Frontal cortex (tissue), 4 donors: Measurements from ENCODE around the gene ELAPOR1. TPM values are rescaled to one million over a fixed set of nuclear protein-coding genes. Genes with fewer than 3 reads are reported as not detected.
"Not testable (repeated sequence)": the region's sequence is repeated elsewhere in the genome, so short reads cannot be mapped to it uniquely, and the experiment has no call there.

Source experiments
- DNase-seq, 2 donors: peaks; one replicate each; pipeline ENCODE4 v3.0.0; 2012; ENCODE audit warnings: low spot score in 2 of 2
- FAIRE-seq: peaks from 2 replicates; lab custom pipeline; 2012; peaks lifted over from hg19 to GRCh38; lab: Jason Lieb, UNC
- total RNA-seq: library from RNA; depleted of rRNA; stranded (reverse); fragments of >200 nt; gene quantifications from one replicate; pipeline ENCODE4 v1.2.3, GENCODE V29; 2014
- donor health status: control.
- donor health status: control.
- donor health status: control.

ELAPOR1 gene
- total RNA-seq, 1 donor from 2014 or later: 15.9 TPM

DNA sequence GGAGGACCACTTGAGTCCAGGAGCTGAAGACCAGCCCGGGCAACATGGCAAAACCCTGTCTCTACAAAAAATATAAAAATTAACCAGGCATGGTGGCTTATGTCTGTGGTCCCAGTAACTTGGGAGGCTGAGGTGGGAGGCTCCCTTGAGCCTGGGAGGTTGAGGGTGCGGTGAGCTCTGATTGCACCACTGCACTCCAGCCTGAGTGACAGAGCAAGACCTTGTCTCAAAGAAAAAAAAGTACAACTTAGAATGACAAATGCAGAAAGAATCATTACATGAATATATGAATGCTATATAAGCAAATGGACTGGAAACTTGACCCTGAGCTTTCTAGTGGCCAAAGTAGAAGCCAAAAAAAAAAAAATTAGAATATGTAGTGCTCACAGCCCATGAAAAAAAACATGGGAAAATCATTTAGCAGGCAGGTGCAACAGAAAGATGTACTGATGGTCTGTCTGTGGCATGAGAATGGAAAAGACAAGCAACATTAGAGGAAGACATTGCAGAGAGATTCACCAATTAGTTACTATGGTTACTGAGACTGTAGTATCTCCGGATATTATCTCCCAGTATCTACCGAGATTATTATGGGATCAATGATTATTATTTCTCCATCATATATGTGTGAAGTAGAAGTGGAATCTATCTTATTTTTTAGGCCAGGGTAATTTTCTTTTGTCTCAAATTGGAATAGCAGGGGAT lies 19.2 kb downstream of the ELAPOR1 start:
- FAIRE-seq: no peak
- no peak for DNase-seq

DNA sequence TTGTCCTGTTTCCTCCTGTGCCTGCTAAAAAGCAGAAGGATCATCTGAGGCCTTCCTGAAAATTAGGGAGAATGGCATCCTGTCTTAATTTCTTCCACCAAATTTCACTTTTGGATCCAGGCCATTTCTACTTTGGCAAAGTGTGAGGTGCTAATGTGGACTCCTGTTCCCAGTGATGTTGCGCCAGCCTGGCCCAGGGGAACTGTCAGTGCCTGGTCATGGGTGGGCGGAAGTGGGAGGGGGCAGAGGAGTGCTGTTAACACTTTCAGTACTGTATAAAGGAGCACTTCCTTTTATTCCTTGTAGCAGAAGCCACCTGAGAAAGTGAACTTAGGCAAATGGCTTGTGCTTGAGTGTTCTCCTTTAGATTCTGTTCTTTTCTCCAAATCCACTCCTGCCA lies 19.9 kb downstream of the ELAPOR1 start:
- DNase-seq (no peak), FAIRE-seq (no peak)

DNA sequence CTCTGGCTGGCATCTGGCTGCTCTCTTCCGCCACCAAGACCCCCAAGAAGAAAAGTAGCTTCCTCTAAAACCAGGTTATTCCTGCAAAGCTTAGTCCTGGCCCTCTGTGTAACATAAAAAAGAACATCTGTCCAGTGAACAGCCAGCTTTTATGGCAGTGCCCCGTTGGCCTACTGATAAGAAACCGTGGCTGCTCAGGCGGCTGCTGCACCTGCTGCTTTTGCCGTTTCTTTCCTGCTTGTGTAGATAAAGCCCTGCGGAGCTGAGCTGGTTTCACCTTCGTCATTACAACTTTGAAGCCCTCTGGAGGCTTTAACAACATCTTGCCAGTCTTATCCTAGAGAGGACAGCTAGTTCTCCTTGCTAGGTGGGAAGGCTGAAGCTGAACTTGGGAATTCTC lies 20.5 kb downstream of the ELAPOR1 start:
- FAIRE-seq (no peak), DNase-seq (no peak)

DNA sequence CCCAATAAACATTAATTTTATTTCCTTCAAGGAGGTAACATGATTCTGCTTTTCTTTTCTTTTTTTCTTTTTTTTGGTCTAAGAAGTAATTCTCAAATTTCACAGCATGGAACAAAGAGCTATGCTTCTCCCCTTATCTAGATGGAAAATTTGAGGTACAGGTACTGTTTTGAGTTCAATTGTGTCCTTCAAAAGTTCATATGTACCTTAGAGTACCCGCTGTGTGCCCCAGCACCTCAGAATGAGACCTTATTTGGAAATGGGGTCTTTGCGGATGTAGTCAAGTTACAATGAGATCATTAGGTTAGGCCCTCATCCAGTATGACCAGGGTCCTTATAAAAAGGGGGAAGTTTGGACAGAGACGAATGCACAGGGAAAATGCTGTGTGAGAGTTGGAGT lies 22.0 kb downstream of the ELAPOR1 start:
- no peak for DNase-seq
- FAIRE-seq: no peak

DNA sequence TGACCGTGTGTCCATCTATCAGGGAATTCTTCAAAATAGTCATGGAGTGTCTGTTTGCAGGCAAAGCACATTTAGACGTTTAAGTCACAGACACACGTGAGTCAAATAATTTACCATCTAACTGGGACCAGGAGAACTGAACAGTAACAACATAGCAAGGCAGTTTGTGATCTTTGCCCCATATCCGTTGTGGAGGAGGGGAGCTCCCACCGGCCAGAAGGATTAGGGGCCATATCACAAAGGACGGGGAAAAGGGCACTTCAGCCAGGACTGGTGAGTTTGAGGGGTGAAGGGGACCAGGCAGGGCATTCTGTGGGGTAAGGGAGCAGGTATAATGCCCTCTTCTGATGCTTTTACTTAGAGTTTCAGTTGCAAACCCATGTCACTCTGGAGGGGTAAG lies 22.9 kb downstream of the ELAPOR1 start:
- DNase-seq (no peak), FAIRE-seq (no peak)

DNA sequence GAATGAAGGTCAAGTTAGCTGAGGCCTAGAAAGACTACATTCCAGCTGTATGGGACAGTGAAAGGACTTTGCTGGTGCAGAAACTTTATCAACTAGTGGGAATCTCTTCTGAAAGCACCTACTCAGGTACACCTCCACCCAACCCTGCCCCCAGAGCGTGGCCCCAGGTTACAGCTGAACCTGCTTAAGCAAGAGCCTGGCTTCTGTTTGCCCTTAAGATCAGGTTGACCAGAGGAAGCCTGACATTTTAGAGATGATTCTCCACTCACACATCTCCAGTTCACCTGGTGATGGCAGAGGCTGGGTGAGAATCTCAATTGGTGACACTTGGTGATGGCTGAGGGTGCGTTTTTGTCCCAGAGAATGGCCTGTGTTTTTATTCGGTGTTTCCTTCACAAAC lies 24.0 kb downstream of the ELAPOR1 start:
- DNase-seq: no peak
- no peak for FAIRE-seq

DNA sequence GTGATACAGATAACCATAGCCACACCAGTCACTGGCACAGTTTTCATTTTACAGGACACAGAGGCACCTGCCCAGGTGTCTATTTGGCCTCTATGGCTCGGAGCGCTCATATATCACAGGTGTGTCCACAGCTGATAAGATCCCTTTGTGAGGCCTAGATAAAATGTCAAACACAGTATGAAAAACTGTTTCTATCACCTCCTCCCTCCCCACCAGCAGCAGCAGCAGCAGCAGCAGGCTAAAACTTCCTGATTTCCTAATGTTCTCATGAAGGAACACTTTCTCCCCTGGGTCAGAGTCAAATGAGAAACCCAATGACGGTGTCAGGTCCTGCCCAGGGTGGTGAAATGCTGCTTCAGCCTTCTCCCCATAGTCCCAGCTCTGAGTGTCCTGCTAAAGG lies 24.4 kb downstream of the ELAPOR1 start:
- DNase-seq (no peak), FAIRE-seq (no peak)

DNA sequence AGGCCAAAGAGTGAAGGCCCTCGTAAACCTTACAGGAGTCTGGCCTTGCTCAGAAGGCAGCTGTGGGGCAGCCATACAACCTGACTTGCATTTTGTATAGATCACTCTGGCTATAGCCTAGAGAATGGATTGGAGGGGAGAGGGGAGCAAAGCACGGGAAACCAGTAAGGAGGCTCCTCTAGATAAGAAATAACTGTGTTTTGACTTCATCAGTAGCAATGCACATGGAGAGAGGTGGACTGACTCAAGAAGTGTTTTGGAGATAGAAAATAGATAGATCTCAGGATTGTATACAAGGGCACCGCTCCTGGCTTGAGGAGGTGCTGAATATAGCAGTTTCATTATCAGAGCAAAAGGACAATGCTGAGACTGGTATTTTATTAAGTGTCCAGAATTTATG lies 26.5 kb downstream of the ELAPOR1 start:
- DNase-seq (no peak), FAIRE-seq (no peak)

DNA sequence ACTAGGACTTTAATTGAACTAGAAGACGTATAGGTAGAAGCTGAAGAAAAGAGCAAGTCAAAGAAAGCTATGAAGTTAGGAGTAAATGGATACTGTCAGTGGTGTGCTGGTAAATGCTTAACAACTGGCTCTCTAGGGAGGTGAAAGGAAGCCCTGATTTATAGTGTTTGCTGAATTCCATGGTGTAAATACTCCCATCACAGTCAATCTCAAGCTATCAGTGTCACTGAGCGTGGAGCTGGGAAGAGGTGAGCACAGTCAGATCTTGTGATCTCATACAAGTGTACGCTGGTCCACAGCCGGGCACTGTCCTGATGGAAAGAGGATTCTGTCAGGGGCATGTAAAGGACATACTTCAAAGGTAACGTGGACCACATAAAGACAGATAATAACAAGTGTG lies 28.3 kb downstream of the ELAPOR1 start:
- DNase-seq (no peak), FAIRE-seq (no peak)

DNA sequence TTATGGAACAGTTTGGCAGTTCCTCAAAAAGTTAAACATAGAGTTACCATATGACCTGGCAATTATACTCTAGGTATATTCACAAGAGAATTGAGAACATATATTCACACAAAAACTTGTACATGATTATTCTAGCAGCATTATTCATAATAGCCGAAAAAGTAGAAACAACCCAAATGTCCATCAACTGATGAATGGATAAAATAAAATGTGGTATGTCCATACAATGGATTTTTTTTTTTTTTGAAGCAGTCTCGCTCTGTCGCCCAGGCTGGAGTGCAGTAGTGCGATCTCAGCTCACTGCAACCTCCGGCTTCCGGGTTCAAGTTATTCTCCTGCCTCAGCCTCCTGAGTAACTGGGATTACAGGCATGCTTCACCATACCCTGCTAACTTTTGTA lies 28.8 kb downstream of the ELAPOR1 start:
- FAIRE-seq, DNase-seq: not testable (repeated sequence)

DNA sequence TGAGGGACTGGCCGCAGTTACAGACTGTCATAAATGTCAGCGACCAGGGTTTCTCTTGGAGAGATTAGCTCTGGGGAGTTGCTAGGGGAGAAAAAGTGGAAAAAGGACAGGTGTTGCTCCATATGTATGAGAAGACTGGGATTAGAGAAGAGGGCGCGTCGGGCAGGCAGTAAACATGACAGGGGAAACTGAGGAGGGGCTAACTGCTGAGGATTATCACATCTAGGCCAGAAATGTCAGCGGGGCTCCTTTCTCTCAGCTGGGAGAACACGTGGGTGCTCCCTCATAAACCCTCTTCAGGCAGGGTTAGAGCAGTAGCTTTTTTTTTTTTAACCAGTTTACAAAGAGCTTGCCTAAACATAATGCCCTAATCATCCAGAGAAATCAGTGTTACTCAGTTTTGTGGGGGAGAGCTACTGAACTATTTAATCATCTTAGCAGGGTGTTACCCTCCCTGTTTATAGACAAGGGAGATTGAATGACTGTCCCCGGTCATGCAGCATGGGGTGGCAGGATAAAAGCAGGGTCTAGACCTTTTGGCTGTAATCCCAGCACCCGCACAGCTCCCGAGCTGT lies 35.2 kb downstream of the ELAPOR1 start:
- FAIRE-seq (no peak), DNase-seq (no peak)

DNA sequence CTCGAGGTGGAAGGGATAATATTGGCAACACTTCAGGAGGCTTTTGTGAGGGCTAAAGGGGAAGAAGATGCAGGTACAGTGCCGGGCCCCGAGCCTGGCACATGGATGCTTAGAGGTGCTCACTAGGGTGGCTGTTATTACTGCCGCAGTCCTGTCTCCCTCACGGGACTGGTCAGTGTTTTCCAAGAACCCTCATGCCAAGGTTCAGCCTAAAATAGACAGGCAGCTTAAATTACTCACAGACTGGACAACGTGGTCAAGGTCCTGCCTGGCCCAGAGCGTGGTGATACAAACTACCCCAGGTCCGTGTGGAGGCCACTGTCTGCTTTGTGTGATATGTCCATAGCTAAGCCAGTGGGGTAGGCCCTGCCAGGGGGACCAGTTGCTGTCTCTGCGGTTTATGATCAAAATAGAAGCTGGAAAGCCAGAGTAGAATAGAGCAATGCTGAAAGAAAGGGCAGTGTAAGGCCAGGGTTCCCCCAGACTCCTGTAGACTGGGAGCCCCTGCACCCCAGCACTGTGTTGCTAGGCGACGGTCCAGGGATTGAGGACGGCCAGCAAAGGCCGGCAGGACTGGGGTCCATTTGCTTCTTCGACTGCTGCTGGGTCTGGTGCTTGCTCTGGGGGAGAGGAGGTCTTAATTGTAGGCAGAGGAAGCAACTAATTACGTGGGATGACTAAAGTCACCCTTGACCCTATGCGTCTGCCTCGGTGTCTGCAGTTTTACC lies 36.1 kb downstream of the ELAPOR1 start:
- FAIRE-seq: no peak
- no peak for DNase-seq

DNA sequence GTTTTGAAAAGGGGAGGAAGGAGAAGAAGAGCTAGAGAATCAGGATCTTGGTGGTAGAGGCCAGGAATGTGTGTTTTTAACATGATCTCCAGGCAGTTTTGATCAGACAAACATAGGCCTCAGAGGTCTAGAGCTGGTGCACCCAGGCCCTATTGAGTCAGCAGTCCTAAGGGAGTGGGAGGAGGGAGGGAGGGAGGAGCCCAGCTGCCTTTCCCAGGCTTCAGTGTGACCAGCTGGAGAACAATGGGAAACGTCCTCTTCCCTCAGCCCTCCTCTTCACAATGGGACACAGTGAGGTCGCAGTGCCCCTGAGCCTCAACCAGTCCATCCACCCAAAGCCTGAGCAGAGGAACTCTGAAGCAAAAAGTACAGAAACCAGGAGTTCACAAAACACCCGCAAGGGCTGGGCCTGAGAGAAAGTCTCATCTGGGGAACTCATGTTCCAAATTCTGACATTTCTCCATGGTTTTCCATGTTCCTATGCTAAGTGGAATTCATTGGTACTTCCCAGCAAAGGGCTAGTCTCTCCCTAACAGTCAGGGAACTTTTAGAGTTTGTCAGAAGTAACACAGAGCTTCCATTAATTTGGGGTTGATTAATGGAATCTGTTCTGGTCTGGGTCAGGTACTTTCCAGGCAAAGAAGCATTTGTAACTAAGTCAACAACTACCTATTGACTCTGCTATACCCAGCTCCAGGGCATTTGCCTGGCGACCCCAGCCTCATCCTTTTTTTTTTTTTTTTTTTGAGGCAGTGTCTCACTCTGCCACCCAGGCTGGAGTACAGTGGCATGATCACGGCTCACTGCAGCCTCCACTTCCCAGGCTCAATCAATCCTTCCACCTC lies 37.5 kb downstream of the ELAPOR1 start:
- peak in 1 of 2 donors; percentile 29 for DNase-seq
- no peak for FAIRE-seq

DNA sequence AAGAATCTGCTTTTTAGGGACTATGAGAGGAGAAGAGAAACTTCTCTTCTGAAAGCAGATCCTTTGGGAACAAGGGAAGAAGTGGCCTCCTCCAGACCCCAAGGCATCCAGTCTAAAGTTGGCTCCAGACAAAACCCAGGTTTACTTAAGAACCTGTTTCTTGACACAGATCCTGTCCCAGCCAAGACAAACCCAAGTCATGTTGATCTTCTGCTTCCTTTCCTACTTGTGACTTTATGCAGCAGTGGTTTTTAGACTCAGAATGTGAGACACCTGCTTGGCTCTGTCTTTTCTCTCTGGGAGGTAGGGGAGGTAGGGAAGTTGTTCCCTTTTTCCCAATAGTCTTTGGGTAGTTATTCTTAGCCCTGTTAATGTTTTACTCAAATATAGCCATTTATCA lies 38.3 kb downstream of the ELAPOR1 start:
- FAIRE-seq: no peak

DNA sequence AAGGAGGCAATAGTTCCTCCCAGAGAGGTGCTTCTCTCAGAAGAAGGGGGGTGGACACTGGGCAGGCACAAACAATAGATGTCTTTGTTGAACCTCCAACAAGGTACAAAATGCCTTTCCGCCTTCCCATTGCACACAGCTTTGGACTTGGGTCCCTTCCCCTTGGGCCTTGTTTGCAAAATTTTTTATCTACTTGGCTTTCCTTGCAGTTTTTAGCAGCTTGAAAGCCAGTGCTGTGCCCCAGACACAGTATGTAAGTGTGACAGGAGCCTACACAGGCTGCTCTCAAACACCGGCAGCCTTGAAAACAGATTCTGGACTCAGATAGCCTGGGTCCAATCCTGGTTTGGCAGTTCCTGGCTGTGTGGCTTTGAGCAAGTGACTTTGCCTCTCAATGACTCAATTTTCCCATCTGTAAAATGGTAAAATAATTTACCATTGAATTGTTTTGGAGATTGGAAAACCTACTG lies 43.0 kb downstream of the ELAPOR1 start:
- DNase-seq (no peak), FAIRE-seq (no peak)

More for the DNA sequence above, 38.3 kb downstream of the ELAPOR1 start:
- no peak for DNase-seq

DNA sequence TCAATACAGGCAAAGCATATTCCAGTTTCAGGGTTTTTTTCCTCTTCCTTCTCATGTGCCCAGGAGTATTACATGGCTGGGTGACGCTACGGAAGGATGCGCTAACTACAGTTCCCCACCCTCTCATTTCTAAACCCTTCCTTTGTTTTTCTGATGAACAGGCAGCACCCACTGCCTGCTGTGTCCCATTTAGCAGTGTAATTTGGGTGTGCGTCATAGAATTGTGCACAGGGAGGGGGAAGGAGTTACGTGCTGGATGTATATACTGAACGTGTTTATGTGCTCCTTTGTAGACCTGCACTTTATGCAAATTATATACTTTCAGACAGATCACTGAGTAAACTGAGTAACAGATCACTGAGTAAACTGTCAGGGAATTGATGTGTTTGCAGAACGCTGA lies 44.5 kb downstream of the ELAPOR1 start:
- no peak for DNase-seq

DNA sequence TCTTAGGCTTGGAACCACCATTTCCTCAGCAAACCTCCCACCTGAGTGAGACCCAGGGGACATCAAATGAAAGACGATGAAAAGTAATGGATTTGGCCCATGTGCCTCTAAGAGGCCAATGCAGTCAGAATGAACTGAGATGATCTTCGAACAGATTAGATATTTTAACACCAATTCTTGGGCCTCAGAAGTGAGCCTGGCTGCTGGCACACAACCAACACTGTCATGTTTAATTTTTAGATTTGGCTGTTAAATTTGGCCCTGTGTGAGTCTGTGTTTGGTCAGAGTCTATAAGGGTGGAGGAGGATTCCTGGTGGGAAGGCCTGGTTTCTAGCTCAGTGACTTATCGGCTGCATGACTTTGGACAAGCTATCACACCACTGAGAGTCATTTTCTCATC lies 45.4 kb downstream of the ELAPOR1 start:
- FAIRE-seq (no peak), DNase-seq (no peak)

More for the DNA sequence above, 44.5 kb downstream of the ELAPOR1 start:
- FAIRE-seq: no peak

DNA sequence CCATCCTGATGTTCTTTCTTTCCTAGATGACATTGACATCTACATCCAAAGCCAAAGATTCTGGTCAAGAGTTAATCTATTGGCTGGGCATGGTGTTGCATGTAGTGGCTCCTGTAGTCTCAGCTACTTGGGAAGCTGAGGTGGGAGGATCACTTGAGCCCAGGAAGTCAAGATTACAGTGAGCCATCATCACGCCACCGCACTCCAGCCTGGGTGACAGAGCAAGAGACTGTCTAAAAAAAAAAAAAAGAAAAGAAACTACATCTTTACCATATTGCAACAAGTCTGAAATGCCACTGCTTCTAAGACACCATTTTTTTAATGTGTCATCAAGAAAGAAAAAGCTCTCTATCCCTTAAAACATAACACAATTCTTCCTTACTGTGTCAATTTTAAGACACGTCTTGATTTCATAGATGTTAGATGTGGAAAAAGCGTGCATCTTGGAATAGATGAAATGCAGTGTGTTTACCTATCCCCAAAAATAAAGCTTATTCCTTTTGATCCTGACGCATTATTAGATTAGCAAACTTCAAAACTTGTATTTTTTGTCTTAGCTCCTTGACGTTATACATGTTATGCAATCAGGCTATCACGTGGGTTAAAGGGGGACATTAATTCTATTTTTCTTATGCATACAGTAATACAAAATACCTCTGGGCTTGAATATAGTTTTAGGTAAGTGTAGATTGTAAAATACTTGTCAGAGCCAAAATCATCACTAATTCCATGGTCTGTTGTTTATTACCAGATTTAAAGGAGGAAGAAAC lies 46.3 kb downstream of the ELAPOR1 start:
- FAIRE-seq (no peak), DNase-seq (no peak)

DNA sequence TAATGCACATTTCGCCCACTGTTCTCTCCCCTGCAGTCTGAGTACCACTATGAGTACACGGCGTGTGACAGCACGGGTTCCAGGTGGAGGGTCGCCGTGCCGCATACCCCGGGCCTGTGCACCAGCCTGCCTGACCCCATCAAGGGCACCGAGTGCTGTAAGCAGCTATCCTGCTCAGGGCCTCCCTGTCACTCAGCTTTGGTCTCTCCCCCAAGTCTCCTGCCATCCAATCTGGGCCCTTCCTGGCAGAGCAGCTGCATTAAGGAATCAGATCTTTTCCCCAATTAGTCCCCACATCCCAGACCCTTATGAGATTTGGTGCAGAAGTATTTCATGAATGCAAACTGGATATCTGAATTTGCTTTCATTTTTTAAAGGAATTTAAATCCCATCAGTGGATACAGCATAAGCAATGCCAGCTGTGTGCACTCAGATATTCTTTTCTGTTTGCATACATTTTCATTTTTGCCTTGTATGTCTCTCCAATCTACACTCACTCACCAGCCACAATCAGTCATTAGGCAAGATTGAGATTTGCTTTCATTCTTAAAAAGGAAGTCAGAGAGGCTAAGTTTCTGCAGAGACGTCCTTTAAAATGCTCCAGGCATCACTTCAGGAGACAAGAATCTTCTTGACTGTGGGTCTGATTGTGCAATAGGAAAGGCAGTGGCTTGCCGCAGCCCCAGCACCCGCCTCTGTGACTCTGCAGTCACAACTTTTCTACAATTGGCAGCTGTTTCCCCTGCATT lies 48.1 kb downstream of the ELAPOR1 start:
- FAIRE-seq (no peak), DNase-seq (no peak)
